Limb (tissue), 2 donors: ENCODE results near the gene DENND2C.
A peak's percentile ranks its signal among the peaks of the same experiment; 100 is the strongest.

Experiments
- DNase-seq, 2 donors: peaks; one replicate each; pipeline ENCODE4 v3.0.0-alpha.2; 2016; ENCODE audit errors: extremely low spot score in 2 of 2

DENND2C gene, protein sequence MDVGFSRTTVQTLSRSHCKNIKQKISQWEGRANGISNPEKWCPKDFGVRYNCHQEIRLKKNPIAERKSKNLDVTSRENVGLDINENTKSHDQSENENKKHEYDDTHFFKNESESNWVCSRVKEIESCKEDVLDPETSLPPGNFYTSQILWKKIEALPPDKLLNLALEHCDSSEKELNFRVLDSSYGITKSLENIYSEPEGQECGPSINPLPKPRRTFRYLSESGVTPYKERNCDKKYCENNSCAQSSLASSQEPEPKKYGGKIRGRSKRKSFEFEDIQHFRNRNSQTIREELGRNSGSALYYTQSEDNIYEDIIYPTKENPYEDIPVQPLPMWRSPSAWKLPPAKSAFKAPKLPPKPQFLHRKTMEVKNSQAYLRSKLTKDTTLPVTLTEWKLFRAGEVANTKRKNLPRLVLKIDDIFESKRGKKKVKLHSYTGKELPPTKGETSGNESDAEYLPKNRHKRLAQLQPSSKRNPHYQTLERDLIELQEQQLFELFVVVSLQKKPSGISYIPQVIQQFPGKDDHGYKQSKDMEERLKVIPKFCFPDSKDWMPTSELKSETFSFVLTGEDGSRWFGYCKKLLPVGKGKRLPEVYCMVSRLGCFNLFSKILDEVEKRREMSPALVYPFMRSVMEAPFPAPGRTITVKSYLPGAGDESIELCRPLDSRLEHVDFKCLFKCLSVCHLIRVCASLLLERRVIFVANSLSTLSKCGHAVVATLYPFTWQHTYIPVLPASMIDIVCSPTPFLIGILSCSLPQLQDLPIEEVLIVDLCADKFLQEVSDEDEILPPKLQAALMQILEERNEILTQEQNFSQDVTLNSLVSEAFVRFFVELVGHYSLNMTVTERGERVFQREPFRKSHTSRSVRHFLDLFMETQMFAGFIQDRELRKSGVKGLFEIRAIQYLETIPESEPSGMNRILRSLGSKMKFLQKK

DNA sequence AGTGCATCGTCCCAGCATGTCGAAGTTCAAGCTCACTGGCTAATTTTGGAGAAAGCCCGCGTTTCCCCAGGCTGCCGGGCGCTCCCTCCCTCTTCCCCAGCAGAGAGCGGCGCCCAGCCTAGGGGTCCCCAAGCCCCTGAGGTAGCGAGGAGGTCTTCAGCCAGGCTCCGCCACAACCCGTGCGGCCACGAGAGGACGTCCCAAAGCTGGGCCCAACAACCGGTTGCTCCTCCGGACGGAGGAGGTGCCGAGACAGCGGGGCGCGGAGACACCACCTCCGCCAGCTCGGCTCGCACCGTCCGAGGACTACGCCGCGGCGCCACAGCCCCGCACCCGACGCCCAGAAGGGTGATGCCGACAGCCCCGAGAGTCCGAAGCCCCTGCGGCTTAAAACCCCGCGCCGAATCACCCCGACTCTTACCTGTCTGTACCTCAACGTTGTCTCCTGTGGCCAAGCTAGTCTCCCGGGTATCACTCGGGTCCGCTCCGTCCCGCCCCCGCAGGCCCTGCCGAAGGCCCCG lies at the start of gene DENND2C:
TSS of gene DENND2C (minus strand) at position 488 of the 521 bp plus-strand sequence. CDS start 44,065 bp downstream, outside the sequence.
- no peak for DNase-seq

- no peak for DNase-seq
These were observed 49.6 kb upstream of the DENND2C start for GRCh38 chr1:114719424-114719787.

DNA sequence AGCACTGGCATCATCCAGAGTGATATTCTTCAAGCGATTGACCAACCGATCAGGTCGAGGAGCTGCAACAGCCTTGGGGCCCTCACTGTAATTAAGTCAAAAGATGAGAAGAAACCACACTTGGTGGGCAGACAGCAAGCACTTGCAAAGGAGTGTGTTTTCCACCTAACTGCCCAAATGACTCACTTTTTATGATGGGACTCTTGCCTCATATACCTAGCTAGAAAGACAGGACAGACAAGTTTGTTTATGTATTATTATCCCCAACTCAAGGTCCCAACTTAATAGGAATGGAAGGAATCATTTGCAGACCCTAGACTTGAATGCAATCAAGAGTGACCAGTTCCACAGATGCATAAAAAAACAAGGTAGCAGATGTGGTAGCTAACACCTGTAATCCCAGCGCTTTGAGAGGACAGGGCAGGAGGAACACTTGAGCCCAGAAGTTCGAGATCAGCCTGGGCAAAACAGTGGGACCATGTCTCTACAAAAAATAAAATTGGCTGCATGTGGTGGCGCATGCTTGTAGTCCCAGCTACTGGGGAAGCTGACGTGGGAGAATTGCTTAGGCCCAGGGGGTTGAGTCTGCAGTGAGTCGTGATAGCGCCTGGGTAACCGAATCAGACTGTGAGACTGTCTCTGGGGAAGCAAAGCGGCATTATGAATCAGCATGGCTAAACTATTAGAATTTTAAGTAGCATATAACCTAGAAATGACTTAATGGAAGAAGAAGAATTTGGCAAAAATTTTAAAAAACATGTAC lies 49.0 kb upstream of the DENND2C start:
- DNase-seq = no peak

GRCh38 chr1:114716304-114717170 lies 46.7 kb upstream of the DENND2C start, which contains the start of gene NRAS:
NRAS (minus strand) TSS chr1:114716771; CDS start chr1:114716160, 611 bp downstream.
- DNase-seq = peak; percentile 92 to 97

GRCh38 chr1:114715952-114716303 lies 46.1 kb upstream of the DENND2C start:
- peak in 1 of 2 donors; percentile 35 for DNase-seq

GRCh38 chr1:114712977-114713376 lies 43.1 kb upstream of the DENND2C start:
- DNase-seq = no peak

GRCh38 chr1:114710360-114710759 lies 40.5 kb upstream of the DENND2C start:
- no peak for DNase-seq

DNA sequence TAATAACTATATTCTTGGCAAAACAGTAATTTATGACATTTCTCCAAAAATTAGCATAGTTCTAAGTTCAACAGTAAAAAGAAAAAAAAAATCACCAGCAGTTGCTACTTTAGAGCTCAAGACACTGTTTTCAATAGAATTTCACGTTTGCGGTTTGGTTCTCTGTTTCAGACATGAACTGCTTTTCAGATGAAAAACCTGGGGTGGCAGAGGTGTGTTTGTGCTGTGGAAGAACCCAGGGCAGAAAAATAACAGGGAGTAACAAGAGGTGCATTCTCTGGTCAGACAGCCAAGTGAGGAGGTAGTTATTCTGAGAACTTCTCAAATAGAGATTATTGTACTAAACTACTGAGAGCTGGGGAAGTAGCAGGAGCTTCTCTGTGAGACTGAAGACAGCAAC lies 37.8 kb upstream of the DENND2C start:
- no peak for DNase-seq

GRCh38 chr1:114703242-114703641 lies 33.4 kb upstream of the DENND2C start:
- DNase-seq = no peak

DNA sequence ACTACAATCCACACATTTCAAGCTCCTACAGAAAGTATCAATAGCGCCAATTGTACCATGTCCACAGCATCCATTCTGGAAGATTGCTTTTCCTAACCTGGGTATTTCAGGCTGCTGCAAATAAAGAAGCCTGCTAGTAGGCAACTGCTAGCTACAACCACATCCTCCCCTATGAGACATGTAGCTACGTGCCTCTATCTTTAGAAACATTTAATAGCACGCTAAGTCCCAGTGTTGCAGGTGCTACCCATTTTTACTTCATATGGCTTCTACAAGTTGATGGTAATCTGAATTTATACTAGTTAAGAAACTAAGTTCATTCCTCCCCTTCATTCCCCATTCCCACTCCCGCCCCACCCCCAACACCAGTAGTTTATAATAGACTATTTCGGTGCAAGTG lies 32.9 kb upstream of the DENND2C start:
- DNase-seq = no peak

- no peak for DNase-seq
These were observed 32.1 kb upstream of the DENND2C start for GRCh38 chr1:114701931-114702330.

GRCh38 chr1:114700036-114700600 lies 30.3 kb upstream of the DENND2C start:
- DNase-seq = no peak

GRCh38 chr1:114696810-114697209 lies 27.0 kb upstream of the DENND2C start:
- no peak for DNase-seq

DNA sequence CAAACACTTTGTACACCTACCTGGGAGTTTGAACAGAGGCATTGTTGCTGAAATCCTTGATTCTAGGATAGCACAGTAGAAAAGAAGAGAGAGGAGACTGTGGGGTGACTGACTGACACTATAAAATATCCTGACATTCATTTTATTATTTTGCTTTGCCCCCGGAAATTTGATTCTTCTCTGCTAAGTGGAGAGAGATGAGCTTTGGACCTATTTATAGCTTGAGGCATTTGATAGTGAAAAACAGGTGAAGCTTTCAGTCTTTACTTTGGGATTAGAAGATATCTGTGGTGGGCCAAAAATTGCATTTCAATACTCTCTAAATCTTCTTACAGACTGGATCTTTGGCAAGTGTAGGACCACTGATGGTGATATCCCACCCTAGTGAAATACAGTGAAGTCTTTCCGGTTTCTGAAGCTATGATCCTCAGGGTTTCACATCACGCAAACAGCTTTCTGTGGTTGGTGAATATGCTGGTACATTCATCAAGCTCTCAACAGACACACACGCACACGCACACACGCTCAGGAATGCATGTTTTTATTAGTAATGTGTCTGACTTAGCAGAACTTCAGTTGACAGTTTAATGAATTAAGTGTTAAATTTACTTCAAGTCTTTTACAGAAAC lies 25.7 kb upstream of the DENND2C start, which contains the start of gene AMPD1:
TSS of gene AMPD1 (minus strand) at position 117 of the 629 bp plus-strand sequence. CDS start at position 42, 75 bp downstream.
- DNase-seq = no peak

DNA sequence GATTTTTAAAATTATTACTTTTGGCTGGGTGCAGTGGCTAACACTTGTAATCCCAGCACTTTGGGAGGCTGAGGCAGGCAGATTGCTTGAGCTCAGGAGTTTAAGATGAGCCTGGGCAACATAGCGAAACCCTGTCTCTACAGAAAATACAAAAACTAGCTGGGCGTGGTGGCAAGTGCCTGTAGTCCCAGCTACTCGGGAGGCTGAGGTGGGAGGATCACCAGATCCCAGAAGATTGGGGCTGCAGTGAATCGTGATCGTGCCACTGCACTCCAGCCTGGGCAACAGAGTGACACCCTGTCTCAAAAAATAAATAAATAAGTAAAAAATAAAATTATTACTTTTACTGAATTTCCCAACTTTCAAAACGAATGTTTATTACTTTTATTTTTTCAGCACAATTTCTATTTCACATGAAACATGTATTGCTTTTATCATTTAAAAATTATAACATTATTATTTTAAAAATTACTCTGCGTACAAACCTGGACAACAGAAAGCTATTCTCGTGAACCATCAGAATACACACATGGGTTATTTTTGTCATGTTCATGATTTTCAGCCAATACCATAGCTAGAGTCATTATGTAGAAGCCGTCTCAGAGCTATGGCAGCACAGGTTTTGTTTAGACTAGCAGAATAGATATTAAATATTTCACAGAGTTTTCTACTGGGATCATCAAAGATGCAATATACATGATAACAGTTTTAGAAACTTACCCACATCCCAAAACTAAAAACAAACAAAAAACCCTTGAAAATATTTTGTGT lies 24.9 kb upstream of the DENND2C start:
- DNase-seq = no peak

GRCh38 chr1:114692947-114693346 lies 23.1 kb upstream of the DENND2C start:
- no peak for DNase-seq

DNA sequence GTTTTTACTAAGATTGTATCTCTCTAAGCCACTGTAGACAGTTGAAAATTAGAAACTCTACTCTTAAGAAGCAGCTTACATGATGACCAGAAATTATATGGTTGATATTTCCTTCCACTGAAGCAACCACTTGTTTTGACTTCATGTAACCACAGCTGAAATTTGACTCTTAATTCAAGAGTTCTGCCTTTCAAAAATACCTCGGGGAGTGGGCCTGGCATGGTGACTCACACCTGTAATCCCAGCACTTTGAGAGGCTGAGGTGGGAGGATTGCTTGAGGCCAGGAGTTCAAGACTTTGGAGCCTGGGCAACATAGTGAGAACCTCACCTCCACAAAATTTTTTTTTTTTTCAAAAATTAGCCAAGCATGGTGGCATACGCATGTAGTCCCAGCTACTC lies 21.2 kb upstream of the DENND2C start:
- DNase-seq = no peak

- no peak for DNase-seq
These were observed 20.3 kb upstream of the DENND2C start for GRCh38 chr1:114690148-114690547.

GRCh38 chr1:114688526-114688925 lies 18.7 kb upstream of the DENND2C start:
- DNase-seq = no peak
